Cardiac fibroblast (primary cell): Measurements from ENCODE around the gene ING3.

Experiments used
- DNase-seq, 2 donors: peaks; one replicate each; pipeline versions ENCODE4 v3.0.0 to v3.0.0-alpha.2; 2010; ENCODE audit warnings: low read depth in 2 of 2
- H3K4me3 ChIP-seq, 2 donors: replicated peaks in 1 of 2; 1 replicate in 1 of 2; 2 replicates in 1 of 2; pipeline ENCODE4 v1.5.1; 2011; ENCODE audit warnings: low read depth in 2 of 2, low read length in 2 of 2, mild to moderate bottlenecking in 2 of 2, moderate library complexity in 1 of 2
- TF ChIP-seq, protein P1 (sequence below): IDR thresholded peaks from one replicate; pipeline ENCODE4 v1.5.1; 2011; ENCODE audit warnings: low read depth, mild to moderate bottlenecking, low read length, inconsistent platforms

ING3 gene, protein sequence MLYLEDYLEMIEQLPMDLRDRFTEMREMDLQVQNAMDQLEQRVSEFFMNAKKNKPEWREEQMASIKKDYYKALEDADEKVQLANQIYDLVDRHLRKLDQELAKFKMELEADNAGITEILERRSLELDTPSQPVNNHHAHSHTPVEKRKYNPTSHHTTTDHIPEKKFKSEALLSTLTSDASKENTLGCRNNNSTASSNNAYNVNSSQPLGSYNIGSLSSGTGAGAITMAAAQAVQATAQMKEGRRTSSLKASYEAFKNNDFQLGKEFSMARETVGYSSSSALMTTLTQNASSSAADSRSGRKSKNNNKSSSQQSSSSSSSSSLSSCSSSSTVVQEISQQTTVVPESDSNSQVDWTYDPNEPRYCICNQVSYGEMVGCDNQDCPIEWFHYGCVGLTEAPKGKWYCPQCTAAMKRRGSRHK

DNA sequence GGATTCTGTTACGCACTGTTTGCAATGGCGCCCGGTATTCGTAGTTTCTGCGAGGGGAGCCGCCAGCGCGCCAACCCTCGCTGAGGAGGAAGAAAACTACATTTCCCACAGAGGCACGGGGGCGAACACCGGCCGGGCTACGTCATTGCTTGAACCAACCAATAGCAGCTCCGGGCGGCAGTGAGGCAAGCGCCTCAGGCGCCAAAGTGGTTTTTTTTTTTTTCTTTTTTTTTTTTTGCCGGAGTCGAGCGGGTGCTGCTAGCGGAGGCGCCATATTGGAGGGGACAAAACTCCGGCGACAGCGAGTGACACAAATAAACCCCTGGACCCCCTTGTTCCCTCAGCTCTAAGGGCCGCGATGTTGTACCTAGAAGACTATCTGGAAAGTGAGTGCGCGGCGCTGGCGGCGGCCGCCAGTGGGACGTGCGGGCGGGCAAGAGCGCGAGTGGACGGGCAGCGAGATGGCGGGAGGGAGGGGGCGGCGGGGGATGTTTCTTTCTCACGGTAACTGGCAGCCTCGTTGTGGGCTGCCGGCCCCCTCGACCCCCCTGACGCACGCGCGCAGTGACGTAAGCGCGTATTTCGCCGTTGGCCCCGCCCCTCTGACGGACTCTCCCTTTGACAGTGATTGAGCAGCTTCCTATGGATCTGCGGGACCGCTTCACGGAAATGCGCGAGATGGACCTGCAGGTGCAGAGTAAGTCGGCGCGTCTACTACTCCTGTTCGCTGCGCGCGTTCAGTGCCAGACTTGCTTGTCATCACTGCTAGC lies at the start of gene ING3:
ING3 (plus strand) TSS at position 239 of the 770 bp plus-strand sequence; CDS start at position 359, 120 bp downstream.
- peak; percentile 99 for DNase-seq
- peak within 1 kb of the TSS; percentile 73 to 78 for H3K4me3 ChIP-seq
- TF ChIP-seq, protein P1, sequence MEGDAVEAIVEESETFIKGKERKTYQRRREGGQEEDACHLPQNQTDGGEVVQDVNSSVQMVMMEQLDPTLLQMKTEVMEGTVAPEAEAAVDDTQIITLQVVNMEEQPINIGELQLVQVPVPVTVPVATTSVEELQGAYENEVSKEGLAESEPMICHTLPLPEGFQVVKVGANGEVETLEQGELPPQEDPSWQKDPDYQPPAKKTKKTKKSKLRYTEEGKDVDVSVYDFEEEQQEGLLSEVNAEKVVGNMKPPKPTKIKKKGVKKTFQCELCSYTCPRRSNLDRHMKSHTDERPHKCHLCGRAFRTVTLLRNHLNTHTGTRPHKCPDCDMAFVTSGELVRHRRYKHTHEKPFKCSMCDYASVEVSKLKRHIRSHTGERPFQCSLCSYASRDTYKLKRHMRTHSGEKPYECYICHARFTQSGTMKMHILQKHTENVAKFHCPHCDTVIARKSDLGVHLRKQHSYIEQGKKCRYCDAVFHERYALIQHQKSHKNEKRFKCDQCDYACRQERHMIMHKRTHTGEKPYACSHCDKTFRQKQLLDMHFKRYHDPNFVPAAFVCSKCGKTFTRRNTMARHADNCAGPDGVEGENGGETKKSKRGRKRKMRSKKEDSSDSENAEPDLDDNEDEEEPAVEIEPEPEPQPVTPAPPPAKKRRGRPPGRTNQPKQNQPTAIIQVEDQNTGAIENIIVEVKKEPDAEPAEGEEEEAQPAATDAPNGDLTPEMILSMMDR, result no peak

DNA sequence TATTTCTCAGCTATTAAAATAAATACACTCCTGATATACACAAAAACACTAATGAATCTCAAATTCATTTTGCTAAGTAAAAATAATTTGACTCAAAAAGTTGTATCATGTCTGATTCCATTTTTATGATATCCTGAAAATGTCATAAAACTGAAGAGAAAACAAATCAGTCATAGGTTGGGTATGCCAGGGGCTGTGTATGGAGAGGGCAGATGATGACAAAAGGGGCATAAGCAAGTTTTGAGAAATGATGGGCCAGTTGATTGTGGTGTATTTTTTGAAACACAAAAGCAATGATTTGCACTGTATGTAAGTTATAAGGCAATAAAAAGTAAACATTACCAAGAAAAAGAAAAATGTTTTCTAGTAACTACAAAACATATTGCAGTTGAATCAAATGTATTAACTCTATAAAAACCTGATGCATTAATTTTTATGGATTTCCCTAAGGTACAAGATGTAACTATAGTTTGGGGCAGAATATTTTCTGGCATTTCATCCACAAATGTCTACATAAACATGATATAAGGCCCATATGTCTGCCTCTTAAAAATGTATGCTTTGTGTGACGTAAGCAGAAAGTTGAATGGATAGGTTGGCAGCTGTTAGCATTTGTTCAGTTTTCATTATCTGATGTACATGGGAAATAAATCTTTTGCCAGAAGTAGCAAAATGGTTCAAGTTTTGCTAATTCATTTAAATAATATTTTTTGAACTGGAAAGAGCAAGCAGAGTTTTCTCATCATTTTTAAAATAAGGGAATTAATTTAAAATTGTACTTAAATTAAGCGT lies 35.1 kb upstream of the ING3 start:
- DNase-seq, result no peak
- TF ChIP-seq, protein P1, result no peak

DNA sequence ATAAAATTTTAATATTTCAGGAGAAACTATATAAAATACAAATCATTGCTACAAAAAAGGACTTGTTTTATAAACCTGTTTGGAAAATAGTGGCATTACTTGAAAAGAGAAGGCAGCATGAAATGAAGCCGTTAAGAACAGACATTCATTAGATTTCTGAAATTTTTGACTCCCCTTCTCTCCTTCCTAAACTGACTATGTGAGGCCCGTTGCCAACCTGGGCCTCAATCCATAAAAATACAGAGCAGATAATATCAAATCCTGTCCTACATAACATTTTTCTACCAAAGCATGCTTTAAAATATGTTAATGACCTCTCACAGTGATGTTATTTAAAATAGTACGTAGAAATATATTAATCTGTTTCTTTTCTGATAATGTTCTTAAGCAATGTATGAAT lies 34.5 kb upstream of the ING3 start:
- peak in 1 of 2 donors; percentile 21 for DNase-seq
- TF ChIP-seq, protein P1, result no peak
- H3K4me3 ChIP-seq, result no peak overlapping the region

More for the DNA sequence above, 35.1 kb upstream of the ING3 start:
- H3K4me3 ChIP-seq, result no peak overlapping the region

DNA sequence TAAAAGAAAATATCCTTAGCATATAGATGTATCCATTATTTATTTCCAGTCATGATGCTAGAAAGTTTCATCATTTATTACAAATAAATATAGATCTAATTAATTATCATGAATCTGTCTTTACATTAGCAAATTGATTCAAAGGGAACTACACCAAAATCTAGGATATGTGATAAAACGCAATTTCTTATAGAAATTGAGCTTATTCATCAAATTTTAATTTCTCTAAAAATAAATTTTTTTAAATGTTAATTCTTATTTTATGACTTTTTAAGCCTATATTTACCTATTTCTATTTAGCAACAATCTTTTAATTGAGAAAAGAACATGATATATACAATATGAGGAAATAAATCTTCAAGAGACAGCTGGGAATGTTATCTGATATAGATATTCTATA lies 34.0 kb upstream of the ING3 start:
- TF ChIP-seq, protein P1, result no peak
- H3K4me3 ChIP-seq, result no peak overlapping the region
- DNase-seq, result no peak

DNA sequence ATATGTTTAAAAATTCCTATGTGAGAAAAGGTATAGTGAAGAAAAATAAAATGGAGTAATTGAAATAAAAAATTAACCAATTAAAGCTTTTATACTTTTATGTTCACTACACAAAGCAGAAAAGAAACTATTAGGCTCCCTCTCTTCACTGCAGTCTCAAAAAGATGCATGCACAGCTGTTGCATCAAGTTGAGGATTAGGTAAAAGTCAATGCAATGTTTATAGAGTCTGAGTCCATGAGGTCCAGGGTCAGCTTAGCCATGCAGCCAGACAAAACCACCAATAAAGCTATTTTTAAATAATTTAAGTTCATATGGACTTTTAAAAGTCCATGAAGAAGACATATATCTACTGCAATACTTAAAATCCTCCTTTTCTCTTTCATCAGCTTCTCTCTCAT lies 31.1 kb upstream of the ING3 start:
- no peak for DNase-seq
- TF ChIP-seq, protein P1, result no peak

DNA sequence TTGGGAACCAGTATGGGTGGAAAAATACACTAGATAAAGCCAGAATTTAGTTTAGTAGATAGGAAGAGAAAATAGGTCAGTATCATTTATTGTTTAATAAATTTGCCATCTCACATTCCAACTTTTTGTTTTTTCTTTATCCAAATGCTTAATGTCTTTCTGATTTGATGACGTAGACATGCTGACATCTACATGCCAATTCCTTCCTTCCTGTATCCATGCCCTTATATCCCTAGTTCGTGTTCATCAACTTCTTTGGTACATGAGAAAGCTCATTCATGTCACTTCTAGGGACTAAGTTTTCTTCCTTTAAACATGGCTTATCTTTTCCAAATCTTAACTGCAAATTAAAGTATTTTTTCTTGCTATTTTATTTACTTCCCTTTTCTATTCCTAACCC lies 30.5 kb upstream of the ING3 start:
- TF ChIP-seq, protein P1, result no peak
- DNase-seq, result no peak
- H3K4me3 ChIP-seq, result no peak overlapping the region

More for the DNA sequence above, 31.1 kb upstream of the ING3 start:
- no peak overlapping the region for H3K4me3 ChIP-seq
